ACC112 (cell line): Measurements from ENCODE around the gene SMPX.

Experiments used
- H2AFZ ChIP-seq: fragments of 200-600 bp; sonication (generic); one replicate; pipeline ENCODE4 v1.6.0; 2017; ENCODE audit warnings: antibody characterized with exemption, low read length; ENCODE audit not compliant: unreplicated experiment
- H3K27ac ChIP-seq: fragments of 200-600 bp; sonication (generic); 2 replicates; pipeline ENCODE4 v1.5.1; 2014; ENCODE audit warnings: low read depth, mild to moderate bottlenecking, antibody characterized with exemption, low read length, moderate library complexity
- H3K27me3 ChIP-seq: fragments of 200-600 bp; sonication (generic); 2 replicates; pipeline ENCODE4 v1.6.1; 2014; ENCODE audit warnings: mild to moderate bottlenecking, antibody characterized with exemption, low read length, moderate library complexity, mixed read lengths; ENCODE audit not compliant: insufficient read depth
- H3K36me3 ChIP-seq: fragments of 200-600 bp; sonication (generic); 2 replicates; pipeline ENCODE4 v1.6.1; 2016; ENCODE audit warnings: mild to moderate bottlenecking, antibody characterized with exemption, low read length, moderate library complexity, mixed read lengths; ENCODE audit not compliant: insufficient read depth
- H3K4me1 ChIP-seq: fragments of 200-600 bp; sonication (generic); one replicate; pipeline ENCODE4 v1.6.1; 2016; ENCODE audit warnings: low read length, mixed read lengths; ENCODE audit not compliant: insufficient read depth, unreplicated experiment, control insufficient read depth
- H3K4me3 ChIP-seq: fragments of 200-600 bp; sonication (generic); 2 replicates; pipeline ENCODE4 v1.5.1; 2014; ENCODE audit warnings: mild to moderate bottlenecking, low read depth, low read length
- H3K79me2 ChIP-seq: fragments of 200-600 bp; sonication (generic); one replicate; pipeline ENCODE4 v1.6.0; 2016; ENCODE audit warnings: low read length; ENCODE audit not compliant: control insufficient read depth, unreplicated experiment, insufficient read depth

The SMPX gene

DNA sequence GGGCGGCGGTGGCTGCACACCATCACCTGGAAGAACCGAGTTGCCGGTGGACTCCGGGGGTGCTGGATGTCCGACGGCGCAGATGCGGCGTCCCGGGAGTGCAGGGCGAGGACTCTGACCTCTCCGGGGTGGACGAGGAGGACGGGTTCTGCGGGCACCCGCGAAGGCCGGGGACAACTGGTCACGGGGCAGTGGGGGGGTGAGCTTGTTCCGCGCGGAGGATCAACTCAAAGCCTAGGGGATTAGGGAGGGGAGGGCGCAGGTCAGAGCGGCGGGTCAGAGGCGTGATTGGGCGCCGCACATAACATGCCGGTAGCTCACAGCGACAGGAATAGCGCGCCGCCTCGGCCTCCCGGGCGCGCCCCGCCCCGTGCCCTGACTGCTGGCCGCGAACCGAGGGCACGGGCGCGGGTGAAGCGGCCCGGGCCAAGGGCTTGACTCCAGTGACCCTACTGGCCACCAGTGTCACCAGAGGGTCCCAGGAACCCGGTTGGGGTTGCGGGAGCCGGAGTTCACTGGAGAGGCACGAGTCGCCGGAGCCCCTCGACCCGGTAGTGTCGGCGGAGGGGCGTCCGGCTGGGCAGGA lies 99.7 kb downstream of the SMPX start, which contains the start of gene KLHL34:
TSS of gene KLHL34 (minus strand) at position 179 of the 586 bp plus-strand sequence. CDS start 542 bp downstream, outside the sequence.
- Histone ChIP-seq H2AFZ (peak within 1 kb of the TSS; percentile 25), H3K36me3 (no peaks in the 10 kb centered on the region), H3K4me3 (peak within 1 kb of the TSS; percentile 67)

DNA sequence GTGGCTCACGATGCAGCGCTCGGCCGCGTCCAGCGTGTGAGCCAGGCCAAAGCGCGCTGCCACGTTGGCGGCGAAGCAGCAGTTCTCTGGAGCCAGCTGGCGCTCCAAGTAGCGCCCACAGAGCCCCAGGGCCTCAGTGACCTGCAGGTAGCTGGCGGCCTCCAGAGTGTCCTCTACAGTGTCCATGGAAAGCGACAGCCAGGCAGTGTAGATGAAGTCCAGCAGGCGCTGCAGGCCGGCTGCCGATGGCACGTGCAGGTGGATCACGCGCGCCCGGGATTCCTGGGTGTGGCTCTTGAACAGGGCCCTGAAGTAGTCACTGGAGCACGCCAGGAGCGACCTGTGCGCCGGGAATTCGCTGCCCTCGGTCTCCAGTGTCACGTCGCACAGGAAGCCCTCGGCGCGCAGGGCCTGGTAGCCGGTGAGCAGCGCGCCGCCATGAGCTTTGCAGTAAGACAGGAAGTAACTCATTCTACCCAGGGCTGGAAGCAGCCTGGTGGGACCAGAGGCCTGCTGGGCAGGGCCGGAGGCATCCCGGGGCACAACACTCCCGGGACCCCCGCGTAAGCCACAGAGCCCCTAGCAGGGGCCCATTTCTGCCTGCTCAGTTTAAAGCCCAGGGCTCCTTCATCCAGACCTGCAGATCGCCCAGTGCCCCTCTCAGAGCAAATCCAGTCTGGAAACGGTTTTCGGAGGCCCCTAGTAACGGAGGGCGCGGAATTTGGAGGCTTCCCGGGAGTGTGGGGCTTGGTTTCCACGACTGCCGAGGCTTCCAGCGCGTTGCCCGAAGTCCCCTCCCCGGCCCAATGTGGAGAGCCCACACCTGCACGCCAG lies 100.4 kb downstream of the SMPX start:
- H3K79me2 ChIP-seq: no peaks in the 10 kb centered on the region
- peak overlapping the region; percentile 25 for H2AFZ ChIP-seq
- no peaks in the 10 kb centered on the region for H3K4me1 ChIP-seq
- H3K27ac ChIP-seq: no peak overlapping the region
- no peaks in the 10 kb centered on the region for H3K36me3 ChIP-seq
- peak overlapping the region; percentile 67; the same call in 1 of the 2 replicates for H3K4me3 ChIP-seq
- peaks cover 25% of the 10 kb centered on the region; the same call in 1 of the 2 replicates for H3K27me3 ChIP-seq

More for the DNA sequence above, 99.7 kb downstream of the SMPX start, which contains the start of gene KLHL34:
- Histone ChIP-seq H3K79me2 (no peaks in the 10 kb centered on the region), H3K4me1 (no peaks in the 10 kb centered on the region), H3K27me3 (peaks cover 29% of the 10 kb centered on the region; the same call in 1 of the 2 replicates), H3K27ac (no peak within 1 kb of the TSS)

DNA sequence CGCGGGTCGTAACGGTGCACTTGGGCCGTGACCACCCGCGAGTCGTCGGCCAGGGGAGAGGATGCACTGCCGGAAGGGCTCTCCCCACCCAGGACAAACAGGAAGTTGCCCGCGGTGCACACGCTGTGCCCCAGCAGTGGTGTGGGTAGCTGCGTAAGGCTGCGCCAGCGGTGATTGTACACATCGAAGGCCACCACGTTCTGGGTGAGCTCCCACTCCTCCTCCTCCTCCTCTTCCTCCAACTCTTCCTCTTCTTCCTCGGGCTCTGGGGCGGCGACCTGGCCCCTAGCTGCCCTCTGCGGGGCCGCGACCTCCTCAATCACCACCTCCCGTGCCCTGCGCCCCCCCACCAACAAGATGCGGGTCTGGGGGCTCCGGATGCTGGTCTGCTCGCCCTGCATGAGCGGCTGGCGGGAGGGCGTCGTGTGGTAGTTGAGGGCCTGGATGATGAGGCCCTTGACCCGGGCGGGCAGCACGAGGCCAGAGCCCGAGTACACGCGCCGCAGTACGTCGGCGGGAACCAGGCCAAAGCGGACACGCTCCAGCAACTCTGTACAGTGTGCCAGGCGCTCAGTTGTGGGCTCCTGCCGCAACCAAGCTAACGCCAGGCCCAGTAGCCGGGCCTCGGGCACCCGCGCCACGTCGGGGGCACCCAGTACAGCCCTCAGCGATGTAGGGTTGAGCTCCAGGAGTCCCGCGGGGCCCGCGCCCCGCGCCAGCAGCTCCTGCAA lies 101.2 kb downstream of the SMPX start:
- no peaks in the 10 kb centered on the region for H3K79me2 ChIP-seq
- H2AFZ ChIP-seq: no peak overlapping the region
- no peaks in the 10 kb centered on the region for H3K36me3 ChIP-seq
- no peak overlapping the region for H3K4me3 ChIP-seq
- no peak overlapping the region for H3K27ac ChIP-seq
- H3K4me1 ChIP-seq: no peaks in the 10 kb centered on the region
- H3K27me3 ChIP-seq: peaks cover 24% of the 10 kb centered on the region; the same call in 1 of the 2 replicates
